Measurements from ENCODE around the gene SRC. TPM values are rescaled to one million over a fixed set of nuclear protein-coding genes. Genes with fewer than 3 reads are reported as not detected.
A peak's percentile ranks its signal among the peaks of the same experiment; 100 is the strongest.

Gene SRC
- total RNA-seq, 1 donor from 2014 or later = 49.7 TPM

DNA sequence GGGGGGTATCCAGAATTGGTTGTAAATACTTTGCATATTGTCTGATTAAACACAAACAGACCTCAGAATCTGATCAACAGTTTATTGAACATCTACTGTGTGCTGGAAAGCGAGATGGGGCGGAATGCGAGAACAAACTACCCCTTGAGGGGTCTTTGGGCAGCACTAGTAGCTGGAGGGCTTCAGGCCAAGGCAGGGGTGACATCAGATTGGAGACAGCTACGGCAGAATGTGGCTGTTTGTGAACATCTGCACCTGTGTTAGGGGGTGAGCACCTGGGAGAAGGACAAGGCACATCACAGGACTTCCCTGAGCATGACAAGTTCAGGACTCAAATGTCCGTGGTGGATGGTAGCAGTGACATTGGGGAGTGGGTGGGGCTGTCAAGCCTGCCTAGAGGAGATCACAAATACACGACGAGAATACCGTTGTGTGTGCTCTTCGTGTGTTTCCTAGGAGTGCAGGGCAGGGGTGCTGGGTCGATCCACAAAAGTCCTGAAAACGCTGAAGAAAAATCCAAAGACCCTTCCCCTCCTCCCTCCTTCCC, 59.5 kb downstream of the SRC start:
- H3K4me3 ChIP-seq (ENCODE audit: low read depth, low read length) = no peak overlapping the region
- peaks cover 27% of the 10 kb centered on the region for H3K27me3 ChIP-seq (ENCODE audit: control insufficient read depth, insufficient read depth, low read length)
- no peaks in the 10 kb centered on the region for H3K36me3 ChIP-seq (ENCODE audit: control insufficient read depth, insufficient read depth, low read length)
- DNase-seq (ENCODE audit: low read depth) = no peak
- TF ChIP-seq, protein P1, sequence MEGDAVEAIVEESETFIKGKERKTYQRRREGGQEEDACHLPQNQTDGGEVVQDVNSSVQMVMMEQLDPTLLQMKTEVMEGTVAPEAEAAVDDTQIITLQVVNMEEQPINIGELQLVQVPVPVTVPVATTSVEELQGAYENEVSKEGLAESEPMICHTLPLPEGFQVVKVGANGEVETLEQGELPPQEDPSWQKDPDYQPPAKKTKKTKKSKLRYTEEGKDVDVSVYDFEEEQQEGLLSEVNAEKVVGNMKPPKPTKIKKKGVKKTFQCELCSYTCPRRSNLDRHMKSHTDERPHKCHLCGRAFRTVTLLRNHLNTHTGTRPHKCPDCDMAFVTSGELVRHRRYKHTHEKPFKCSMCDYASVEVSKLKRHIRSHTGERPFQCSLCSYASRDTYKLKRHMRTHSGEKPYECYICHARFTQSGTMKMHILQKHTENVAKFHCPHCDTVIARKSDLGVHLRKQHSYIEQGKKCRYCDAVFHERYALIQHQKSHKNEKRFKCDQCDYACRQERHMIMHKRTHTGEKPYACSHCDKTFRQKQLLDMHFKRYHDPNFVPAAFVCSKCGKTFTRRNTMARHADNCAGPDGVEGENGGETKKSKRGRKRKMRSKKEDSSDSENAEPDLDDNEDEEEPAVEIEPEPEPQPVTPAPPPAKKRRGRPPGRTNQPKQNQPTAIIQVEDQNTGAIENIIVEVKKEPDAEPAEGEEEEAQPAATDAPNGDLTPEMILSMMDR (IDR thresholded peaks at IDR 0.05; ENCODE audit: insufficient read depth, low read length, poor library complexity, severe bottlenecking) = no peak

DNA sequence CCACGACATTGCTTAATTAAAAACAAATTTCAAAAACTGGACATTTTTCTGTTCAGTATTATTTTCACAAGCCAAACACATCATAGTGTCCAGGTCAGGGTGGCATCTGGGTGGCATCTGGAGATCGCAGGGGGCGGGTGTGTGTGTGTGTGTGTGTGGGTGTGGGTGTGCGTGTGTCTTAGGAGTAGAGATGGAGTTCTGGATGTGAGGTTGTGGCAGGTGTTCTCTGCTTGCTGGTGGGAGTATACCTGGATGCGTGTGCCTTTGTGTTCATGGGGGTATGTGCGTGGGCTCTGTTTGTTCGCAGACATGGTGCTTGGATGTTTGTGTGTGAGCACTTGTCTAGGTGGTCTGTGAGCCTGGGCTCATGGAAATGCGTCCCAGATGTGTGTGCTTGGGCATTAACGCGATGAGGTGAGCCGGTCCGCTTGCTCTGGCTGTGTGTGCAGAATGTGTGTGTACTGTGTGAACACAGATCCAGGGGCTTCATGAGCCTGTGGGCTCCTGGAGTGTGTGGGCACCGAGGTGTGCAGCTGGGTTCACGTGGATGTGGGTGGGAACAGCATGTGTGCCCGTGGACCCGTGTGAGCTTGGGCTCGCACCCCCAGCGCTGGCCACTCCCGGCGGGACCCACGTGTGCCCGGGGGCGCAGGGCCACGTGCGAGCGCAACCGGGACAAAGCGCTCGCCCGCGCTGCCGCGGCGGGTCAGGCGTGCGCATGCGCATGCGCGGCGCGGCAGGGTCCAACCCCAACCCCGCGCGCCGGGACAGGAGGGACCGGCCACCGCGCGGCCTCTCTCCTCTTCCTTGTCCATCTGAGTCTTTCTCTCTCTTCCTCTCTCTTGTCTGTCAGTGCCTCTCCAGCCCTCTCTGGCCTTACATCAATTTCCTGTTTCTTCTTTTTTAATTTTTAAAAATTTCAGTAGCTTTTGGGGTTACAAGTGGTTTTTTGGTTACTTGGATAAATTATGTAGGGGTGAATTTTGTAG, 60.4 kb downstream of the SRC start:
- Histone ChIP-seq H3K4me3 (ENCODE audit: low read depth, low read length) (peak overlapping the region; percentile 23), H3K36me3 (ENCODE audit: control insufficient read depth, insufficient read depth, low read length) (no peaks in the 10 kb centered on the region), H3K27me3 (ENCODE audit: control insufficient read depth, insufficient read depth, low read length) (peaks cover 34% of the 10 kb centered on the region)
- DNase-seq (ENCODE audit: low read depth) = no peak
- TF ChIP-seq, protein P1 (IDR thresholded peaks at IDR 0.05; ENCODE audit: insufficient read depth, low read length, poor library complexity, severe bottlenecking) = no peak

DNA sequence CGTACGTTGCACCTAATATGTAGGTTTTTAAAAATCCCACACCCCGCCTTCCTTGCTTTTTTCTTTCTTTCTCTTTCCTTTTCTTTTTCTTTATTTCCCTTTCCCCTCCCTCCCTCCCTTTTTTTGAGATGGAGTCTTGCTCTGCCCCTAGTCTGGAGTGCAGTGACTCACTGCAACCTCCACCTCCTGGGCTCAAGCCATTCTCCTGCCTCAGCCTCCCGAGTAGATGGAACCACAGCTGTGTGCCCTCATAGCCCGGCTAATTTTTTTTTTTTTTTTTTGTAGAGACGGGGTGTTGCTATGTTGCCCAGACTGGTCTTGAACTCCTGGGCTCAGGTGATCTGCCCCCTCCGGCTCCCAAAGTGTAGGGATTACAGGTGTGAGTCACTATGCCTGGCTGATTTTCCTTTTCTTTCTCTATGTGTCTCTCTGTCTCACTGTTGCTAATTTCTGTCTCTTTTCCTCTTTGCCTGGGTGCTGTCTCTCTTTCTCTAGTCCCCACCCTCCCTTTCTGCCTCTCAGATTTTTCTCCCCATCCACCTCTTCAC, 61.2 kb downstream of the SRC start:
- H3K4me3 ChIP-seq (ENCODE audit: low read depth, low read length) = no peak overlapping the region
- no peak for DNase-seq (ENCODE audit: low read depth)
- TF ChIP-seq, protein P1 (IDR thresholded peaks at IDR 0.05; ENCODE audit: insufficient read depth, low read length, poor library complexity, severe bottlenecking) = no peak
- H3K36me3 ChIP-seq (ENCODE audit: control insufficient read depth, insufficient read depth, low read length) = no peaks in the 10 kb centered on the region
- peaks cover 38% of the 10 kb centered on the region for H3K27me3 ChIP-seq (ENCODE audit: control insufficient read depth, insufficient read depth, low read length)

DNA sequence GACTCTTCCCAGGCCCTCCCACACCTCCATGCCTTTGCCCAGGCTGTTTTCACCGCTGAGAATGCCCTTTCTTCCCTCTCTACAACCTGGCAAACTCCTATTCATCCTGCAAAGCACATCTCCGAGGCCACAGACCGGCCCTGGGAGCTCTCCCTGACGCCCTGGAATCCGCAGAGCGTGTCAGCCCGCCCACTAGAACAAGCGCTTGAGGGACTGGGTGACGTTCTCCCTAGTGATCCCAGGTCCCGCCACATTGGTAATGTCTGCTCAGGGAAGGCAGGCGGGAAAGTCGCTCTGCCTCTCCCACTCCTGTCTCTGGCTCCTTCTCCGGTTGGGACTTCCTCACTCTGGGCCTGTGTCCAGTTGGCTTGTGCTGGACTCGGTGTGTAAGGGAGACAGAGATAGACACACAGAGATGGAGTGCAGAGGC, 61.6 kb downstream of the SRC start:
- Histone ChIP-seq H3K27me3 (ENCODE audit: control insufficient read depth, insufficient read depth, low read length) (peaks cover 42% of the 10 kb centered on the region), H3K4me3 (ENCODE audit: low read depth, low read length) (no peak overlapping the region), H3K36me3 (ENCODE audit: control insufficient read depth, insufficient read depth, low read length) (no peaks in the 10 kb centered on the region)
- no peak for DNase-seq (ENCODE audit: low read depth)
- TF ChIP-seq, protein P1 (IDR thresholded peaks at IDR 0.05; ENCODE audit: insufficient read depth, low read length, poor library complexity, severe bottlenecking) = no peak

DNA sequence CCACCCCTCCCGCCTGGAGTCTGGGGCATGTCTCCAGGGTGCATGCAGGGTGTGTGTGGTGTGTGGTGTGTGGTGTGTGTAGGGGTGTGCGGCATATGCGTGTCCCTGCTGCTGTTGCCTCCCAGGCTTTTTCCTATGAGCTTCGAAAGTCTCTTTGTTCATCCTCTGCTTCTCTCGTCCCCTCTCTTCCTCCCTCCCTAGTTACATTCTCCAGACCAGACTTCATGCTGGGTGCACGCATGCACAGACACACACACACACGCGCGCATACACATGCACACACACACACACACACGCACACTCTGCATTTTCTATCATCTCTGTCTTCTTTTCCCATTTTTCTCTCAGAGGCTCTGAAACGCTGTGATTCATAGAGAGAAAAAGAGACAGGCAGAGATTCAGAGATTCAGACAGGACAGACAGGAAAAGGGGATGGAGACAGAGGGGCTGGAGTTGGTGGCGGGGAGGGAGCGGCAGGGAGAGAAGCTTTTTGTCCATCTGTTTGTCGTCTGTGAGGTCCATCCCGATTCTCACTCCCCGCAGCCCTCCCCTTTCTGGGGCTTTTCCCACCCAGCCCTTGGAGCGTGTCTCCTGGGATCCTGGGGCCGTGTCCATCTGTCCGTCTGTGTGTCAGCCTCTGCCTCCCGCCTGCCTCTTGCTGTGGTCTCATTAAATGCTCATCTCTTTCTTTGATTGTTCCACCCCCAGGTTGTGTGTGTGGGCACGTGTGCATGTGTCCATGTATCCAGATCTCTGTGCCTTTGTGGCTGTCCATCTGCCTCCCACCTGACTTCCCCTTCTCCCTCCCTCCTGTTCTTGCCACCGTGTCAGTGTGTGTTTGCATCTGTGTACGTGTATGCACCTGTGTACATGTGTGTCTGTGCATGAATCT, 62.6 kb downstream of the SRC start:
- TF ChIP-seq, protein P1 (IDR thresholded peaks at IDR 0.05; ENCODE audit: insufficient read depth, low read length, poor library complexity, severe bottlenecking) = no peak
- Histone ChIP-seq H3K36me3 (ENCODE audit: control insufficient read depth, insufficient read depth, low read length) (no peaks in the 10 kb centered on the region), H3K27me3 (ENCODE audit: control insufficient read depth, insufficient read depth, low read length) (peaks cover 51% of the 10 kb centered on the region), H3K4me3 (ENCODE audit: low read depth, low read length) (no peak overlapping the region)
- DNase-seq (ENCODE audit: low read depth) = no peak

All from kidney epithelial cell (primary cell).